ENCODE measurements around the gene ZNF341. TPM values are rescaled to one million over a fixed set of nuclear protein-coding genes. Genes with fewer than 3 reads are reported as not detected.

Gene ZNF341
- total RNA-seq, 1 donor from 2014 or later, result 2.4 TPM

DNA sequence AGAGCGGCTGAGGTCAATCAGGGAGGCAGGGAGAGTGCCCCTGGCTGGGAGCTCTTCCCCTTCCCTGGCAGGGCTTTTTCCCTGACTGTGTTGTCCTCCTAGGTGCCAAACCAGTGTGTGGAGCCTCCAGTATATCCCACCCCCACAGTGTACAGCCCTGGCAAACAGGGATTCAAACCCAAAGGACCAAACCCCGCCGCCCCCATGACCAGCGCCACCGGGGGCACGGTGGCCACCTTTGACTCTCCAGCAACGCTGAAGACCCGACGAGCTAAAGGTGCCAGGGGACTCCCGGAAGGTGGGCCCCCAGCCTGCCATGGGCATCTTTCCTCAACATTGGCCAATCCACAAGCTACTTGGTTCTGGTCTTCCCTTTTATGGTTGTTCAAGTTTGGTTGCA, 25.2 kb downstream of the ZNF341 start:
- ATAC-seq (no peak), DNase-seq (no peak)
- intact Hi-C loops (cut with micrococcal nuclease), result no loop called here

DNA sequence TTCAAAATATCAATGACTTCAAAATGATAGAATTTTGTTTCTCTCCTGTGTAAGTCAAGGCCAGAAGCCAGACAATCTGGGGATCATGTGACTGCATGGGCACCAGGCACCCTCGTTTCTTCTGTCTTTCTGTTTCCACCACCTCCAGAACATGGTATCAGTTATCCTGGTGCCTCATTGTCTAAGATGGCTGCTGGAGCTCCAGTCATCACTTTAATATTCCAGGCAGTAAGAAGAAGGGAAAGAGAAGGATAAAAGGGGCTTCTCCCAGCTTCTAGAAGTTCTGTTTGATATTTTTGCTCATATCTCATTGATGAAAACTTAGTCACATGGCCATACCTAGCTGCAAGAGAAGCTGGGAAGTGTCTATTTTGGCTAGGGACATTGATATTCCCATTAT, 25.7 kb downstream of the ZNF341 start:
- ATAC-seq (no peak), DNase-seq (no peak)
- intact Hi-C loops (cut with micrococcal nuclease), result no loop called here

DNA sequence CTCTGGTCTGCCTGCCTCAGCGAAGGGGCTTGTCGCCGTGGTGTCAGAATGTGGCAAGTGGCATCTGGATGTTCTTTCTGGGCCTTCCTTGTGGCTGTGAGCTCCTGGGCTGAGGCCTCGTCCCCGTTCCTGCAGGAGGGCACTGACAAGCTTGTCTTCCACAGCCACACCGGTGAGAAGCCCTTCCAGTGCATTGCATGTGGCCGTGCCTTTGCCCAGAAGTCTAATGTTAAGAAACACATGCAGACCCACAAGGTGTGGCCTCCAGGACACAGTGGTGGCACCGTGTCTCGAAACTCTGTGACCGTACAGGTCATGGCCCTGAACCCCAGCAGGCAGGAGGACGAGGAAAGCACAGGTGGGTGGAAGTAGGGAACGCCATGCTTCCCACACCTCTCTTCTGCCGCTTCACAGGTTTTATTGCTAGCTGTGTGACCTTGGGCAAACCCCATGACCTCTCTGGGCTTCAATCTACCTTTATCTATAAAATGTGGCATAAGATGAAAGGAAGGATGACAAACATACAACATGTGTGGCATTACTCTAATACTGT, 30.0 kb downstream of the ZNF341 start:
- DNase-seq (no peak), ATAC-seq (no peak)
- intact Hi-C loops (cut with micrococcal nuclease), result no loop called here

GRCh38 chr20:33765099-33765498, 33.3 kb downstream of the ZNF341 start:
- intact Hi-C loops (cut with micrococcal nuclease), result no loop called here
- no peak for DNase-seq
- ATAC-seq, result no peak

GRCh38 chr20:33765592-33765991, 33.8 kb downstream of the ZNF341 start:
- intact Hi-C loops (cut with micrococcal nuclease), result no loop called here
- ATAC-seq (no peak), DNase-seq (no peak)

- ATAC-seq (no peak), DNase-seq (no peak)
- intact Hi-C loops (cut with micrococcal nuclease), result no loop called here
Observed at GRCh38 chr20:33766686-33767085, 34.9 kb downstream of the ZNF341 start.

GRCh38 chr20:33767777-33768138, 36.0 kb downstream of the ZNF341 start:
- intact Hi-C loops (cut with micrococcal nuclease), result no loop called here
- no peak for DNase-seq
- ATAC-seq, result no peak

DNA sequence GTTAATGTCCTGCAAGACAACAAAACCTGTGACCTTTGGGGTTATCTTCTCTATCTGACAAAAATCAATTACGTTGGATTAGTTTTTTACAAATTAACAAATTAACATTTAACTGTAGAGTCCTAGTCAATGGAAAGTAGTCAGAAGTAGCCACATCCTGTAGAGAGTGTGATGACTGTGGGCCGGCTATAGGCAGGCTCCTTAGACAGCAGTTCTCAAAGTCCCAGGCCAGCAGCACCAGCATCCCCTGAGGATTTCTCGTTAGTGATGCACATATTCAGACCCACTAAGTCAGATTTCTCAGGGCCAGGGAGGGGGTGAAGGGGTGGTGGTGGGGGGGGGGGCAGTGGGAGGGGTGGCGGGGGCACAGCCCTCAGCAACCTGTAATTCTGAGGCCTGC, 37.2 kb downstream of the ZNF341 start:
- intact Hi-C loops (cut with micrococcal nuclease), result no loop called here
- DNase-seq (no peak), ATAC-seq (no peak)

DNA sequence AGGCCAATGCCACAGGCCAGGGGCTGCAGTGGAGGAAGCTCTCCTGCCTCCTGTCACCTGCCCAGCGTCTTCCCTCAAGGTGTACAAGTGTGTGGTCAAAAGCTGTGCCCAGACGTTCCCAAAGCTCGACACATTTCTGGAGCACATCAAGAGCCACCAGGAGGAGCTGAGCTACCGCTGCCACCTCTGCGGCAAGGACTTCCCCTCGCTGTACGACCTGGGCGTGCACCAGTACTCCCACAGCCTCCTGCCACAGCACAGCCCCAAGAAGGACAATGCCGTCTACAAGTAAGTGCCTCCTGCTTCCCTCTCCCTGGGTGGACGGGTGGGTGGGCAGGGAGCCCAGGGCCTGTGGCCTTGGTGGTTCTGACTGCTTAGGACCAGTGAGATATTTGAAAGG, 38.2 kb downstream of the ZNF341 start:
- ATAC-seq, result peak; percentile 45
- no peak for DNase-seq
- intact Hi-C loops (cut with micrococcal nuclease), result no loop called here

GRCh38 chr20:33771938-33772337, 40.1 kb downstream of the ZNF341 start:
- intact Hi-C loops (cut with micrococcal nuclease), result no loop called here
- DNase-seq (no peak), ATAC-seq (no peak)

DNA sequence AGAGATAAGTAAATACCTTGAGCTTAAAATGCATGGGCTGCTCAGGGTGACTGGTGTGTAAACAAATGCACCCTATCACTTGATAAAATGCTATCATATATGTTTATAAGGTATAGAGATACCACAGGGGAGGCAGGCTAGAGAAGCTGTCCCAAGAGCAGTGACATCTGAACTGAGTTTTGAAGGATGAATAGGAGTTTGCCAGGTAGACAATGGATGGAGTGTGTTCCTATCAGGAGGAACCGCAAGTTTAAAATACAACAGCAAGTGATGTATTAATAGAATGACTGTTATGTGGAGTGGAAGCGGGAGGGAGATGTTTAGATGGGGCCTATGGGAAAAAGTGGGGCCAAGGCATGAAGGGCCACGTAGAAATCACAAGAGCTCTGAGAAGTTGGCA, 40.6 kb downstream of the ZNF341 start:
- intact Hi-C loops (cut with micrococcal nuclease), result no loop called here
- DNase-seq, result no peak
- ATAC-seq, result no peak

DNA sequence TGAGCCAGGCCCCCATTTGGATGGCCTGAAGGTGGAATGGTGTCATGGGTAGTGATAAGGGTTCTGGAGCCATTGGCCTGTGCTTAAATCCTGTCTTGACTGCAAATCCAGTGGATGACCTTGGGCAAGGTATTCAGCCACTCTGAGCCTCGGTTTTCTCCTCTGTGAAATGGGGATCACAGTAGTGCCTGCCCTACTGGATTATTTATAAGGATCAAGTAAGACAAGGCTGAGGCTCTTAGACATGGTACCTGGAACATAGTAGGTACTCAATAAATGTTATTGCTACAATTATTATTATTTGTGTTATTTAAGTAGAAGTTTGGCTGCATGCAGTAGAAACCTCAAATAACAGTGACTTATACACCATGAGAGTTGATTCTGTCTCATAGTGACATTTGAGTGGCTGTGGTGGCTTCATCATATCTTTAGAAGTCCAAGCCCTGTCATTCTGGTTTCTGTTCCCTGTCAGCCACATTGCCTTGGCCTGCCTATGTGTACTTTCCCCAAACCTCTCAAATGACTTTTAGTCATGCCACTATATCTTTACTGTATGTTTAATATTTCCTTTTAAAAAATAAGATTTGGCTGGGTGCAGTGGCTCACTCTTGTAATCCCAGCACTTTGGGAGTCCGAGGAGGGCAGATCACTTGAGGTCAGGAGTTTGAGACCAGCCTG, 41.8 kb downstream of the ZNF341 start:
- intact Hi-C loops (cut with micrococcal nuclease), result no loop called here
- DNase-seq (no peak), ATAC-seq (peak; percentile 52)

DNA sequence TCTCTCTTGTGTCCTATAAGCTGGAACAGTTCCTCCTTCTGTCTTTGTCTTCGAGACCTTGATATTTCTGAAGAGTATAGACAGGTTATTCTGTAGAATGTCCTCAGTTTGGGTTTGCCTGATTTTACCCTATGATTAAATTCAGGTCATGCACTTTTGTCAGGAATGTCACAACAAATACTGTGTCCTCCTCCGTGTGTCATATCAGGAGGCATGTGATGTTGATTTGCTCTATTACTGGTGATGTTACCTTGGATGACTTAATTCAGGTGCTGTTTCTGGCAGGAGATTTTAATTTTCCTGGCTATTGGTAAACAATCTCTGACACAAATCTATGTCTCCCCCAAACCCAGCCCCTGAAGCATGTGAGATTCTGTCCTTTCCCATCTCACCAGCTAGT, 46.0 kb downstream of the ZNF341 start:
- ATAC-seq (no peak), DNase-seq (no peak)
- intact Hi-C loops (cut with micrococcal nuclease), result no loop called here

- DNase-seq (no peak), ATAC-seq (no peak)
- intact Hi-C loops (cut with micrococcal nuclease), result no loop called here
Observed at GRCh38 chr20:33781133-33781532, 49.3 kb downstream of the ZNF341 start.

GRCh38 chr20:33781945-33782344, 50.1 kb downstream of the ZNF341 start:
- no peak for DNase-seq
- intact Hi-C loops (cut with micrococcal nuclease), result no loop called here
- no peak for ATAC-seq

DNA sequence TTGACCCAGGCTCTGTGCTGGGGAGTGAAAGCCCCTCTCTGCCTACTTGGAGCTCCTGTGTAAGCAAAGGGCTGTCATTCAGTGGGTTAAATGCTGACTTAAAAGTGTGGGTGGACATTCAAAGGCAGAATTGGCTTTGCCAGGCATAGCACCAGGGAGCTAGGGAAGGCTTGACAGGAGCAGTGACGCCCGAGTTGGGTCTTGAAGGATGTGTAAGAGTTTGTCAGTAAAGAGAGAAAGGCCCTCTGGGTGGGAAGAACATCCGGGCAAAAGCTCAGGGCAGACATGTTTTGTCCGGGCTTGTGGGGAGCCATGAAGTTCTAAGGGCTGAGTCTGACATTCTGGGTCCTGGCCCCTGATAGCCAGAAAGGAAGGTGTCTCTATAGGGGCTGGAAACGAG, 51.5 kb downstream of the ZNF341 start:
- intact Hi-C loops (cut with micrococcal nuclease), result no loop called here
- DNase-seq (no peak), ATAC-seq (no peak)

- intact Hi-C loops (cut with micrococcal nuclease), result no loop called here
- ATAC-seq, result no peak
- no peak for DNase-seq
Observed at GRCh38 chr20:33783818-33784217, 52.0 kb downstream of the ZNF341 start.

DNA sequence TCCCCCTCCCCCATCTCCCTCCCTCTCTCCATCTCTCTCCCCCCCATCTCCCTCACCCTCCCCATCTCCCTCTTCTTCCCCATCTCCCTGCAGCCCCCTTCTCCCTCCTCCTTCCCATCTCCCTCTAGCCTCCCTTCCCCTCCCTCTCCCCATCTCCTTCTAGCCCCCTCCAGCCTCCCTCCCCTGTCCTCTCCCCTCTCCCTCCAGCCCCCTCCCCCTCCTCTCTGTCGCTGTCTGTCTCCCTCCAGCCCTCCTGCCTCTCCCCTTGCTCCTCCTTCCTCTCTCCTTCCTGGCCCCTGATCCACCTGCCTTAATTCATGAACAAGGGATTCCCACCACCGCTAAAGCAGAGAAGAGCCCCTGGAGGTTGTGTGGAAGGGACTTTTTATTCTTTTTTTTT, 52.4 kb downstream of the ZNF341 start:
- ATAC-seq (no peak), DNase-seq (no peak)
- intact Hi-C loops (cut with micrococcal nuclease), result no loop called here

DNA sequence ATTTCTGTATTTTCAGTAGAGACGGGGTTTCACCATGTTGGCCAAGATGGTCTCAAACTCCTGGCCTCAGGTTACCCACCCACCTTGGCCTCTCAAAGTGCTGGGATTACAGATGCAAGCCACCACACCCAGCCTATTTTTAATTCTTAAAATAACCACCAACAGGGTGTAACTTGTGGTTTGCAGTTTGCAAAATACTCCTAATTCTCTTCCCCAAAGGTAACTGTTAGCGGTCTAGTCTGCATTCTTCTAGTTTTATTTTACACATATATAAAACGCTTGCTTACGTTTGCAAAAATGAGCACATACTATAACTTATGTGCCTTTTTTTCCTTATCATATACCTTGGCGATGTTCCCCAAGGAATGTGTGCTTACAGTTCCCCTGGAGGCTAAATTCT, 53.7 kb downstream of the ZNF341 start:
- DNase-seq, result no peak
- intact Hi-C loops (cut with micrococcal nuclease), result no loop called here
- ATAC-seq, result no peak

DNA sequence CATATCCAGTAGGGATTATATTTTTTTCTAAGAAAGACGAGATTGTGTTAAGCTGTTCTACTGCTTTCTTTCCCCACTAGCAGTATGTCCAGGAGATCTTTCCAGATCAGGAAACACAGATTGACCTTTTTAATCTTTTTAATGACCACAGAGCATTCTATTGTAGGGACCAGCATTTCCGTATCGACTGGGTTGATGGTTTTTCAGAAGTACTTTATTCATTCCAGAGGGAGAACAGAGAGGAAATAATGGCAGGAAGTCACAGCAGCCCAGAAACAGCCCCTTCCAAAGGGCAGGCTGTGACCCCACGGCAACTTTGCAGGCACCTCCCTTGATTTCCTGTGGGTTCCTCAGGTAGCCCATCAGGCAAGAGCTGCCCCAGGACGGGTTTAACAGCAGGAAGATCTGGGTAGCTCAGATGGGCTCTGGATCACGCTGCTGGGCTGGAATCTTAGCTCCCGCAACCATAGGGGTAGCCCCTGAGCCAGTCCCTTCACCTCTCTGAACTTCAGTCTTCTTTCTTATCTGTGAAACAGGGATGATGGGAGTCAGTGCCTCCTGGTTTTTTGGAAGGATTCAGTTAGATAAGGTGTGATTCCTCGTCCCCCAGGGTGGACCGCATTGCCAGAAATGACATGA, 55.6 kb downstream of the ZNF341 start:
- DNase-seq (no peak), ATAC-seq (no peak)
- intact Hi-C loops (cut with micrococcal nuclease), result no loop called here

DNA sequence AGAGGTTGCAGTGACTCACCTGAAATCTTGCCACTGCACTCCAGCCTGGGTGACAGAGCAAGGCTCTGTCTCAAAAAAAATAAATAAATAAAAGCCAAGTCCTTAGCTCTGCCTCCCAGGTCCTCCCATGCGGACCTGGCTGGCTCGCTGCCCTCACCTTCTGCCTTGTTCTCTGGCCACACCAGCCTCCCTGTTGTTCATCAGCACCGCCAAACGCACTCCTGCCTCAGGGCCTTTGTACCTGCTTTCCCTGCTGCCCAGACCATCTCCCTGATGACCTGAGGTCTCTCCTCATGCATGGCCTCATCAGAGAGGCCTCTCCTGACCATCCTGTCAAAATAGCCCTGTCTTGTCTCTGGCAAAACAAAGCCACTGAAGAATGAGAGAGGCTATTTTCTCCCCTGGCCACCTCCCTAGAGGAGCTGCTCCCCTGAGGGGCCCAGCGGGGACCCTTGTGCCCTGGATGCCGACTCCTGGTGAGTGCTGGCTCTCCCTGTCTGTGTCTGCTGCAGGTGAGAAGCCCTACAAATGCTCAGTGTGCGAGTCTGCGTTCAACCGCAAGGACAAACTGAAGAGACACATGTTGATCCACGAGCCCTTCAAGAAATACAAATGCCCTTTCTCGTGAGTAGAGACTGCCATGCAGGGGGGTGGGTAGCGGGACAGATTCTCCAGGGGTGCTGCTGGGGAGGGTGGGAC, 56.7 kb downstream of the ZNF341 start:
- ATAC-seq (no peak), DNase-seq (no peak)
- intact Hi-C loops (cut with micrococcal nuclease), result no loop called here
